Smooth muscle cell (in vitro differentiated cells): ENCODE results near the gene EXOC8. TPM values are rescaled to one million over a fixed set of nuclear protein-coding genes. Genes with fewer than 3 reads are reported as not detected.

ENCODE experiments used
- DNase-seq: peaks from one replicate; lab custom pipeline; 2025; ENCODE audit not compliant: unreplicated experiment; lab: John Stamatoyannopoulos, UW
- H2AFZ ChIP-seq: fragments of 200-600 bp; sonication (generic); 2 replicates; pipeline ENCODE4 v1.6.0; 2016; ENCODE audit warnings: antibody characterized with exemption, low read depth, mild to moderate bottlenecking
- H3F3A ChIP-seq: fragments of 200-600 bp; sonication (generic); 2 replicates; pipeline ENCODE4 v1.6.0; 2017; ENCODE audit warnings: antibody characterized with exemption, low read depth
- H3K27ac ChIP-seq: fragments of 200-600 bp; sonication (generic); 2 replicates; pipeline ENCODE4 v1.5.1; 2016; ENCODE audit warnings: low read depth, mild to moderate bottlenecking
- H3K27me3 ChIP-seq: fragments of 200-600 bp; sonication (generic); 2 replicates; pipeline ENCODE4 v1.6.1; 2016; ENCODE audit warnings: low read depth, mild to moderate bottlenecking
- H3K36me3 ChIP-seq: fragments of 200-600 bp; sonication (generic); 2 replicates; pipeline ENCODE4 v1.5.1; 2016; ENCODE audit warnings: low read depth
- H3K4me1 ChIP-seq: fragments of 200-600 bp; sonication (generic); 2 replicates; pipeline ENCODE4 v1.5.1; 2016; ENCODE audit warnings: low read depth
- H3K4me2 ChIP-seq: fragments of 200-600 bp; sonication (generic); 2 replicates; pipeline ENCODE4 v1.6.0; 2016; ENCODE audit warnings: mild to moderate bottlenecking
- H3K4me3 ChIP-seq: fragments of 200-600 bp; sonication (generic); 2 replicates; pipeline ENCODE4 v1.5.1; 2016; ENCODE audit warnings: mild to moderate bottlenecking
- H3K79me2 ChIP-seq: fragments of 200-600 bp; sonication (generic); 2 replicates; pipeline ENCODE4 v1.6.0; 2016; ENCODE audit warnings: low read depth, mild to moderate bottlenecking
- H3K9ac ChIP-seq: fragments of 200-600 bp; sonication (generic); 2 replicates; pipeline ENCODE4 v1.6.0; 2016; ENCODE audit warnings: low read depth
- H3K9me3 ChIP-seq: fragments of 200-600 bp; sonication (generic); replicated peaks from 2 replicates; pipeline ENCODE4 v1.5.1; 2016; ENCODE audit warnings: low read depth
- H4K20me1 ChIP-seq: fragments of 200-600 bp; sonication (generic); 2 replicates; pipeline ENCODE4 v1.6.0; 2016; ENCODE audit warnings: low read depth
- CTCF ChIP-seq: fragments of 200-600 bp; sonication (generic); IDR thresholded peaks from 2 replicates; pipeline ENCODE4 v1.5.1; 2017; ENCODE audit warnings: borderline replicate concordance, mild to moderate bottlenecking, antibody characterized with exemption; ENCODE audit not compliant: insufficient read depth, poor library complexity, severe bottlenecking
- WGBS: methylation state at CpG from one replicate; pipeline ENCODE4 v1.1.7; 2016; ENCODE audit warnings: low lambda C conversion rate; 5-methylcytosine and 5-hydroxymethylcytosine counted together
- polyA plus RNA-seq: library from polyadenylated mRNA; unstranded; fragments of >200 nt; fragmentation: Nextera tagmentation; extraction: Ambion mirVana; gene quantifications from 2 replicates; pipeline ENCODE4 v1.2.1, GENCODE V29; 2016
- total RNA-seq: library from RNA; depleted of rRNA; stranded (reverse); fragments of >200 nt; gene quantifications from 2 replicates; pipeline ENCODE4 v1.2.3, GENCODE V29; 2014

EXOC8 gene
- total and polyA plus RNA-seq, 2 experiments from 2014 or later = 4.2 to 15.6 TPM

DNA sequence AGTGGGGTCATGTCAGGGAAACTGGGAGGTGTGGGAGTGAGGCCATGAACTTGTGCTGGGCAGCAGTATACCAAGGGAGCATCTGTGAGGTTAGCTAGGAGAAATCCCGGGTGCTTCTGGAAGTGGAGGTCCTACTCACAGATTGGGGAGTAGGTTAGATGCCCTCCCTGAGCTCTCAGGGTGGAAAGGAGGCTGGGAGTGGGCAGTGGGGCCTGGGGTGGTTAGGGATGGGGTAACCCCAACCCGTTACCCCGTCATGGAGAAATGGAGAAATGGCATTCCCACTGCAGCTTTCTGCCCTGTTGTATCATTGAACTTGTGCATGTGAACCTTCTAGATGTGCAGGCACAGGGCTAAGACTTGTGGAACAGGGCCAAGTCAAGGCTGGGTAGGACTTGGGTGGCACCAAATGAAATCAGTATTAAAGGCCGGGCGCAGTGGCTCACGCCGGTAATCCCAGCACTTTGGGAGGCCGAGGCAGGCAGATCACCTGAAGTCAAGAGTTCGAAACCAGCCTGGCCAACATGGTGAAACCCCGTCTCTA, 27.2 kb downstream of the EXOC8 start:
- no peaks in the 10 kb centered on the region for H3K4me1 ChIP-seq
- no peaks in the 10 kb centered on the region for H3K36me3 ChIP-seq
- no peaks in the 10 kb centered on the region for H3K9me3 ChIP-seq
- WGBS = 93% methylated on average over 10 of the region's 10 CpGs
- no peak overlapping the region for H2AFZ ChIP-seq
- no peak overlapping the region for H3K4me3 ChIP-seq
- H3K4me2 ChIP-seq = no peak overlapping the region
- H3K27me3 ChIP-seq = no peaks in the 10 kb centered on the region
- TF ChIP-seq CTCF = no peak
- no peaks in the 10 kb centered on the region for H3K79me2 ChIP-seq
- H4K20me1 ChIP-seq = no peaks in the 10 kb centered on the region
- no peak overlapping the region for H3K27ac ChIP-seq
- H3F3A ChIP-seq = no peaks in the 10 kb centered on the region
- no peak for DNase-seq
- H3K9ac ChIP-seq = no peak overlapping the region

GRCh38 chr1:231301990-231302389, 35.7 kb downstream of the EXOC8 start:
- Histone ChIP-seq H2AFZ (no peak overlapping the region), H3K9me3 (no peaks in the 10 kb centered on the region), H3K9ac (no peak overlapping the region), H3K36me3 (no peaks in the 10 kb centered on the region), H3F3A (no peaks in the 10 kb centered on the region), H3K4me2 (no peak overlapping the region), H3K79me2 (no peaks in the 10 kb centered on the region), H4K20me1 (no peaks in the 10 kb centered on the region), H3K27me3 (no peaks in the 10 kb centered on the region), H3K4me1 (no peaks in the 10 kb centered on the region), H3K4me3 (no peak overlapping the region), H3K27ac (no peak overlapping the region)
- no peak for DNase-seq
- TF ChIP-seq CTCF = no peak
- WGBS = 95% methylated on average over 3 of the region's 3 CpGs

DNA sequence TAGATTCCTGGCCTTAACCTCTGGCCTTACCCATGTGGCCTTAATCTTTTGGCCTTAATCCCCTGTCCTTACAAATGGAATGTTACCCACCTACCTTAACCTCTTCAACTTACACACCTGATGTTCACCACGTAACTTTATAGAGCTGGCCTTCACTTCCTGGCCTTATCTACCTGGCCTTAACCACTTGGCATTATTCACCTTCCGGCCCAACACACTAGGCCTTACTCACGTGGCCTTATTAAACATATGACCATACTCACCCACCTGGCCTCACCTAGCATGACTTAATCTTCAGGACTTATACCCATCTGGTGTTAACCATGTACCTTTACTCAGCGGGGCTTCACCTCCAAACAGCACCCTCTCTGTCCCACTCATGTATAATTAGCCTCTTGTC, 41.7 kb downstream of the EXOC8 start:
- H3K9me3 ChIP-seq = no peaks in the 10 kb centered on the region
- no peak overlapping the region for H3K9ac ChIP-seq
- no peaks in the 10 kb centered on the region for H3K4me1 ChIP-seq
- 95% methylated on average over 4 of the region's 4 CpGs for WGBS
- DNase-seq = no peak
- no peak overlapping the region for H2AFZ ChIP-seq
- no peaks in the 10 kb centered on the region for H3K79me2 ChIP-seq
- no peak overlapping the region for H3K4me2 ChIP-seq
- TF ChIP-seq CTCF = no peak
- no peaks in the 10 kb centered on the region for H3K36me3 ChIP-seq
- H4K20me1 ChIP-seq = no peaks in the 10 kb centered on the region
- H3K27ac ChIP-seq = no peak overlapping the region
- no peaks in the 10 kb centered on the region for H3K27me3 ChIP-seq
- H3K4me3 ChIP-seq = no peak overlapping the region
- H3F3A ChIP-seq = no peaks in the 10 kb centered on the region

GRCh38 chr1:231286603-231287002, 51.0 kb downstream of the EXOC8 start:
- no peak for TF ChIP-seq CTCF
- H3K36me3 ChIP-seq = no peaks in the 10 kb centered on the region
- H3K4me2 ChIP-seq = no peak overlapping the region
- no peak overlapping the region for H2AFZ ChIP-seq
- no peaks in the 10 kb centered on the region for H3K9me3 ChIP-seq
- no peaks in the 10 kb centered on the region for H3K79me2 ChIP-seq
- no peak overlapping the region for H3K4me3 ChIP-seq
- no peak overlapping the region for H3K27ac ChIP-seq
- WGBS = 95% methylated on average over 6 of the region's 6 CpGs
- H3K9ac ChIP-seq = no peak overlapping the region
- H3K4me1 ChIP-seq = no peaks in the 10 kb centered on the region
- H3F3A ChIP-seq = no peaks in the 10 kb centered on the region
- no peaks in the 10 kb centered on the region for H4K20me1 ChIP-seq
- H3K27me3 ChIP-seq = no peaks in the 10 kb centered on the region
- no peak for DNase-seq
